ENCODE results near the gene SUZ12.

SUZ12 gene

DNA sequence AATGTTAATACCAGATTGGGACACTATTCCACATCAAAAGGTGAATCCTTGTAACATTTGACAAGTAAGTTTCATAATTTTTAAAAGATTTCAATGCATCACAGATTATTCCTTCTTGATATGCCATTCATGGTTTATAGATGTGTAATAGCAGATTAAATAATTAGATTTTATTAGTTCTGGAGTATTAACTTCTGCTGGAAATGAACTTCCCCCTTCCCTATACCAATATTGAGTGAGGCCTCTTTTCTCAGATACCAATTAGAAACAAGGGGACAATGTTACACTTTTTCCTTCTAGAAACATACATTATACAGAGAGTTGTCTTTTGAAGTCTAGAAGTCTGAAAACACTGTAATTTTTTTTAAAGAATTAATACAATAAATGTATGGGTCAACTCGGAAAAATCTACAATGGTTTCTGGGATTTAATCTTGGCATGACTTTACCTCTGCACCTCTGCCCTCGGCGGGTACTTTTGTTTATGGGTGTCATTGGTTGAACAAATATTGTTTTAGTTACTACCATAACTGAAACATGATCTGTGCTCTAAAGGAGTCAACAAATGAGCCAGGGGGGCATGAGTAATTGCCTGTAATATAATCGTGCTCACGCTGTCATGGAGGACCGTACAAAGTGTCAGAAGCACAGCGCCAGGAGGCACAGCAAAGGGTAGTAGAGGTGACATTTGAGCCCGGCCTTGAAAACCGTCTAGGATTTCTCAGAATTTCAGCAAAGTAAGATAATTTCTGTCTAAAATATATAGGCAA, 78.6 kb downstream of the SUZ12 start (continued):
- TF ChIP-seq PRDM2 (tag by site-specific recombination; IDR thresholded peaks at IDR 0.05; ENCODE audit: borderline replicate concordance), result no peak
- no peak for TF ChIP-seq SCRT1 (tag by site-specific recombination; IDR thresholded peaks at IDR 0.05; ENCODE audit: borderline replicate concordance)
- TF ChIP-seq ZNF501 (tag by site-specific recombination; IDR thresholded peaks at IDR 0.05), result no peak
- TF ChIP-seq ZNF18 (tag by site-specific recombination; IDR thresholded peaks at IDR 0.05), result peak; percentile 45; the same call in 1 of the 2 replicates
- peak; percentile 31; the same call in 1 of the 2 replicates for TF ChIP-seq ZNF449 (tag by site-specific recombination; IDR thresholded peaks at IDR 0.05)
- TF ChIP-seq ZNF623 (tag by site-specific recombination; IDR thresholded peaks at IDR 0.05), result no peak
- no peak for TF ChIP-seq GFI1B (tag by site-specific recombination; IDR thresholded peaks at IDR 0.05)
- TF ChIP-seq, protein P1, sequence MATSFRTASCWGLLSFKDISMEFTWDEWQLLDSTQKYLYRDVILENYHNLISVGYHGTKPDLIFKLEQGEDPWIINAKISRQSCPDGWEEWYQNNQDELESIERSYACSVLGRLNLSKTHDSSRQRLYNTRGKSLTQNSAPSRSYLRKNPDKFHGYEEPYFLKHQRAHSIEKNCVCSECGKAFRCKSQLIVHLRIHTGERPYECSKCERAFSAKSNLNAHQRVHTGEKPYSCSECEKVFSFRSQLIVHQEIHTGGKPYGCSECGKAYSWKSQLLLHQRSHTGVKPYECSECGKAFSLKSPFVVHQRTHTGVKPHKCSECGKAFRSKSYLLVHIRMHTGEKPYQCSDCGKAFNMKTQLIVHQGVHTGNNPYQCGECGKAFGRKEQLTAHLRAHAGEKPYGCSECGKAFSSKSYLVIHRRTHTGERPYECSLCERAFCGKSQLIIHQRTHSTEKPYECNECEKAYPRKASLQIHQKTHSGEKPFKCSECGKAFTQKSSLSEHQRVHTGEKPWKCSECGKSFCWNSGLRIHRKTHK (tag by site-specific recombination; IDR thresholded peaks at IDR 0.05), result no peak
- no peak for TF ChIP-seq ZNF426 (tag by site-specific recombination; IDR thresholded peaks at IDR 0.05)
- TF ChIP-seq, protein P2, sequence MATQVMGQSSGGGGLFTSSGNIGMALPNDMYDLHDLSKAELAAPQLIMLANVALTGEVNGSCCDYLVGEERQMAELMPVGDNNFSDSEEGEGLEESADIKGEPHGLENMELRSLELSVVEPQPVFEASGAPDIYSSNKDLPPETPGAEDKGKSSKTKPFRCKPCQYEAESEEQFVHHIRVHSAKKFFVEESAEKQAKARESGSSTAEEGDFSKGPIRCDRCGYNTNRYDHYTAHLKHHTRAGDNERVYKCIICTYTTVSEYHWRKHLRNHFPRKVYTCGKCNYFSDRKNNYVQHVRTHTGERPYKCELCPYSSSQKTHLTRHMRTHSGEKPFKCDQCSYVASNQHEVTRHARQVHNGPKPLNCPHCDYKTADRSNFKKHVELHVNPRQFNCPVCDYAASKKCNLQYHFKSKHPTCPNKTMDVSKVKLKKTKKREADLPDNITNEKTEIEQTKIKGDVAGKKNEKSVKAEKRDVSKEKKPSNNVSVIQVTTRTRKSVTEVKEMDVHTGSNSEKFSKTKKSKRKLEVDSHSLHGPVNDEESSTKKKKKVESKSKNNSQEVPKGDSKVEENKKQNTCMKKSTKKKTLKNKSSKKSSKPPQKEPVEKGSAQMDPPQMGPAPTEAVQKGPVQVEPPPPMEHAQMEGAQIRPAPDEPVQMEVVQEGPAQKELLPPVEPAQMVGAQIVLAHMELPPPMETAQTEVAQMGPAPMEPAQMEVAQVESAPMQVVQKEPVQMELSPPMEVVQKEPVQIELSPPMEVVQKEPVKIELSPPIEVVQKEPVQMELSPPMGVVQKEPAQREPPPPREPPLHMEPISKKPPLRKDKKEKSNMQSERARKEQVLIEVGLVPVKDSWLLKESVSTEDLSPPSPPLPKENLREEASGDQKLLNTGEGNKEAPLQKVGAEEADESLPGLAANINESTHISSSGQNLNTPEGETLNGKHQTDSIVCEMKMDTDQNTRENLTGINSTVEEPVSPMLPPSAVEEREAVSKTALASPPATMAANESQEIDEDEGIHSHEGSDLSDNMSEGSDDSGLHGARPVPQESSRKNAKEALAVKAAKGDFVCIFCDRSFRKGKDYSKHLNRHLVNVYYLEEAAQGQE (tag by site-specific recombination; IDR thresholded peaks at IDR 0.05), result no peak
- TF ChIP-seq ZNF23 (tag by site-specific recombination; IDR thresholded peaks at IDR 0.05; ENCODE audit: borderline replicate concordance), result no peak
- TF ChIP-seq, protein P3, sequence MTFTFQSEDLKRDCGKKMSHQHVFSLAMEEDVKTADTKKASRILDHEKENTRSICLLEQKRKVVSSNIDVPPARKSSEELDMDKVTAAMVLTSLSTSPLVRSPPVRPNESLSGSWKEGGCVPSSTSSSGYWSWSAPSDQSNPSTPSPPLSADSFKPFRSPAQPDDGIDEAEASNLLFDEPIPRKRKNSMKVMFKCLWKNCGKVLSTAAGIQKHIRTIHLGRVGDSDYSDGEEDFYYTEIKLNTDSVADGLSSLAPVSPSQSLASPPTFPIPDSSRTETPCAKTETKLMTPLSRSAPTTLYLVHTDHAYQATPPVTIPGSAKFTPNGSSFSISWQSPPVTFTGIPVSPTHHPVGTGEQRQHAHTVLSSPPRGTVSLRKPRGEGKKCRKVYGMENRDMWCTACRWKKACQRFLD (tag by site-specific recombination; IDR thresholded peaks at IDR 0.05), result no peak
- no peak for TF ChIP-seq AEBP2 (tag by site-specific recombination; IDR thresholded peaks at IDR 0.05; ENCODE audit: borderline replicate concordance)
- peak; percentile 52 for TF ChIP-seq ZIC2 (tag by site-specific recombination; IDR thresholded peaks at IDR 0.05)
- TF ChIP-seq SCRT2 (tag by site-specific recombination; IDR thresholded peaks at IDR 0.05), result no peak
- TF ChIP-seq ZNF837 (tag by site-specific recombination; IDR thresholded peaks at IDR 0.05), result no peak
- TF ChIP-seq GLI4 (tag by site-specific recombination; IDR thresholded peaks at IDR 0.05), result no peak
- TF ChIP-seq ZNF335 (tag by site-specific recombination; conservative IDR thresholded peaks at IDR 0.05), result peak; percentile 33; the same call in 1 of the 2 replicates
- TF ChIP-seq MEIS1 (CRISPR knock-in tag; IDR thresholded peaks at IDR 0.05; ENCODE audit: borderline replicate concordance), result no peak
- TF ChIP-seq ZNF558 (tag by site-specific recombination; IDR thresholded peaks at IDR 0.05), result peak; percentile 55; the same call in 1 of the 2 replicates
- TF ChIP-seq ZNF530 (tag by site-specific recombination; IDR thresholded peaks at IDR 0.05; ENCODE audit: low read depth), result no peak
